Keratinocyte (primary cell): Measurements from ENCODE around the gene APCDD1L.

Source experiments
- CTCF ChIP-seq, 3 experiments: IDR thresholded peaks in 1 of 3; conservative IDR thresholded peaks in 1 of 3; optimal IDR thresholded peaks in 1 of 3; 2 replicates in 2 of 3; 3 replicates in 1 of 3; pipeline versions ENCODE3 to v1.5.1; 2011; ENCODE audit warnings: low read length in 3 of 3, mild to moderate bottlenecking in 3 of 3, moderate library complexity in 2 of 3, control low read depth in 1 of 3, inconsistent platforms in 1 of 3; ENCODE audit not compliant: insufficient read depth in 2 of 3; ENCODE audit errors: extremely low read depth in 1 of 3
- EZH2 ChIP-seq: IDR thresholded peaks from one replicate; pipeline ENCODE4 v1.6.1; 2012; ENCODE audit warnings: inconsistent platforms, mild to moderate bottlenecking, low read length, moderate library complexity

- TF ChIP-seq CTCF (optimal IDR thresholded peaks at IDR 0.05 in 1 of 3, IDR thresholded peaks at IDR 0.05 in 1 of 3, conservative IDR thresholded peaks at IDR 0.05 in 1 of 3; ENCODE audit: extremely low read depth in 1 of 3, insufficient read depth in 2 of 3, low read length in 3 of 3) (no peak), EZH2 (no peak)
Measured at GRCh38 chr20:58446264-58446959, 68.8 kb downstream of the APCDD1L start.
